Spleen (tissue), 11 donors: ENCODE measurements around the gene SEPTIN2. TPM values are rescaled to one million over a fixed set of nuclear protein-coding genes. Genes with fewer than 3 reads are reported as not detected.
A peak's percentile ranks its signal among the peaks of the same experiment; 100 is the strongest.
"Not testable (repeated sequence)": the region's sequence is repeated elsewhere in the genome, so short reads cannot be mapped to it uniquely, and the experiment has no call there.

Experiments used
- DNase-seq: peaks from one replicate; pipeline ENCODE4 v3.0.0-alpha.2; 2020
- H3K27ac ChIP-seq, 8 donors: fragments of 200-600 bp; sonication (generic) in 7 of 8; 1 replicate in 4 of 8; 2 replicates in 4 of 8; pipeline versions ENCODE4 v1.5.0 to v1.8.0; 2016 to 2021; ENCODE audit warnings: inconsistent platforms in 4 of 8, mild to moderate bottlenecking in 4 of 8, moderate library complexity in 1 of 8
- H3K27me3 ChIP-seq, 7 donors: fragments of 200-600 bp; sonication (generic) in 6 of 7; replicated peaks in 1 of 7; 1 replicate in 4 of 7; 2 replicates in 3 of 7; pipeline versions ENCODE4 v1.5.0 to v1.8.0; 2016 to 2021; ENCODE audit warnings: inconsistent platforms in 3 of 7, mild to moderate bottlenecking in 1 of 7
- H3K36me3 ChIP-seq, 6 donors: fragments of 200-600 bp; sonication (generic) in 5 of 6; 1 replicate in 4 of 6; 2 replicates in 2 of 6; pipeline versions ENCODE4 v1.5.0 to v1.8.0; 2016 to 2021; ENCODE audit warnings: inconsistent platforms in 2 of 6
- H3K4me1 ChIP-seq, 6 donors: fragments of 200-600 bp; sonication (generic) in 5 of 6; 1 replicate in 3 of 6; 2 replicates in 3 of 6; pipeline versions ENCODE4 v1.5.0 to v1.8.0; 2016 to 2021; ENCODE audit warnings: inconsistent platforms in 3 of 6
- H3K4me3 ChIP-seq, 8 donors: fragments of 200-600 bp; sonication (generic) in 7 of 8; 1 replicate in 4 of 8; 2 replicates in 4 of 8; pipeline versions ENCODE4 v1.5.0 to v1.8.0; 2016 to 2021; ENCODE audit warnings: inconsistent platforms in 4 of 8, mild to moderate bottlenecking in 4 of 8, moderate library complexity in 2 of 8
- H3K9me3 ChIP-seq, 8 donors: fragments of 200-600 bp; sonication (generic) in 7 of 8; 1 replicate in 4 of 8; 2 replicates in 4 of 8; pipeline versions ENCODE4 v1.5.0 to v1.8.0; 2016 to 2021; ENCODE audit warnings: inconsistent platforms in 4 of 8
- CTCF ChIP-seq, 11 experiments: fragments of 200-600 bp in 7 of 11; fragments of 450-650 bp in 4 of 11; sonication (generic) in 4 of 11; IDR thresholded peaks in 8 of 11; conservative IDR thresholded peaks in 3 of 11; 1 replicate in 7 of 11; 2 replicates in 4 of 11; pipeline versions ENCODE4 v1.4.0 to v1.8.0; 2016 to 2021; ENCODE audit warnings: antibody characterized with exemption in 11 of 11, inconsistent platforms in 4 of 11, mild to moderate bottlenecking in 1 of 11
- POLR2A ChIP-seq, 3 donors: fragments of 450-650 bp; IDR thresholded peaks; one replicate each; pipeline ENCODE4 v1.5.1; 2017; ENCODE audit warnings: antibody characterized with exemption in 3 of 3, mild to moderate bottlenecking in 1 of 3
- POLR2AphosphoS5 ChIP-seq, 3 donors: sonication (generic); formaldehyde crosslinking; IDR thresholded peaks; one replicate each; pipeline ENCODE4 v1.5.1; 2017; ENCODE audit warnings: antibody characterized with exemption in 3 of 3
- WGBS, 5 donors: extraction: QIAGEN DNeasy Blood & Tissue Kit in 3 of 5; methylation state at CpG; one replicate each; pipeline versions ENCODE4 v1.1.5 to v1.1.7; 2013 to 2018; 5-methylcytosine and 5-hydroxymethylcytosine counted together
- intact Hi-C: fragments of 100-400 bp; cut with DNase I; formaldehyde crosslinking; loops from one replicate; pipeline ENCODE4 v1.15.0; 2023; ENCODE audit warnings: low total_unique reads
- polyA plus RNA-seq, 3 donors: library from polyadenylated mRNA; stranded (reverse); fragments of 200-250 nt; gene quantifications; one replicate each; pipeline ENCODE4 v1.2.1, GENCODE V29; 2013
- total RNA-seq, 7 donors: library from RNA; depleted of rRNA in 3 of 7; stranded (reverse); fragments of >200 nt in 3 of 7; fragmentation: NEBNext Ultra II Directional in 4 of 7; extraction: Animal tissue kit (Norgen Biotek cat#: 25700) in 4 of 7; gene quantifications; one replicate each; pipeline versions ENCODE4 v1.1.0 to v1.2.1, GENCODE V29; 2016 to 2021
- donor health status: healthy with polysubstance abuse.
- donor health status: DM: no; HTN: no; CAD: no; lungs with moderate emphysema.
- donor health status: DM: no; HTN: no; CAD: no.
- donor health status: Bipolar disorder and iron deficiency.
- donor health status: healthy.
- donor health status: DM: no; HTN: no; CAD: no.
- donor health status: DM: yes; HTN: yes; CAD: no.

The SEPTIN2 gene
- total and polyA plus RNA-seq, 10 donors, result 90.3 to 350 (median 279) TPM

GRCh38 chr2:241378816-241379215 lies 63.1 kb downstream of the SEPTIN2 start:
- intact Hi-C loops, result no loop called here
- peaks cover 0 to 46% (median 5%) of the 10 kb centered on the region in 6 donors for H3K36me3 ChIP-seq
- H3K9me3 ChIP-seq, result no peaks in the 10 kb centered on the region
- no peak for DNase-seq
- TF ChIP-seq POLR2AphosphoS5 (IDR thresholded peaks at IDR 0.05), result no peak
- TF ChIP-seq POLR2A (IDR thresholded peaks at IDR 0.05), result no peak
- TF ChIP-seq CTCF (IDR thresholded peaks at IDR 0.05 in 8 of 11, conservative IDR thresholded peaks at IDR 0.05 in 3 of 11), result no peak
- 78 to 98% (median 84%) methylated on average over 2 of the region's 2 CpGs for WGBS, 5 donors
- H3K27me3 ChIP-seq, result no peaks in the 10 kb centered on the region
- peak overlapping the region in 6 of 8 donors; percentile 19 to 61 (median 39) for H3K27ac ChIP-seq
- peaks cover 4 to 52% (median 21%) of the 10 kb centered on the region in 6 donors for H3K4me1 ChIP-seq
- no peak overlapping the region for H3K4me3 ChIP-seq

- peaks cover 0 to 37% (median 5%) of the 10 kb centered on the region in 6 donors for H3K36me3 ChIP-seq
- peaks cover 7 to 43% (median 13%) of the 10 kb centered on the region in 6 donors for H3K4me1 ChIP-seq
- no peaks in the 10 kb centered on the region for H3K9me3 ChIP-seq
- DNase-seq, result no peak
- intact Hi-C loops, result no loop called here
- peak overlapping the region in 7 of 8 donors; percentile 28 to 61 (median 46) for H3K27ac ChIP-seq
- no peak overlapping the region for H3K4me3 ChIP-seq
- H3K27me3 ChIP-seq, result no peaks in the 10 kb centered on the region
- TF ChIP-seq POLR2A (IDR thresholded peaks at IDR 0.05) (no peak), POLR2AphosphoS5 (IDR thresholded peaks at IDR 0.05) (no peak), CTCF (IDR thresholded peaks at IDR 0.05 in 8 of 11, conservative IDR thresholded peaks at IDR 0.05 in 3 of 11) (no peak)
- 86 to 90% (median 90%) methylated on average over 9 of the region's 9 CpGs for WGBS, 5 donors
Measured at GRCh38 chr2:241379481-241380480, 64.1 kb downstream of the SEPTIN2 start.

DNA sequence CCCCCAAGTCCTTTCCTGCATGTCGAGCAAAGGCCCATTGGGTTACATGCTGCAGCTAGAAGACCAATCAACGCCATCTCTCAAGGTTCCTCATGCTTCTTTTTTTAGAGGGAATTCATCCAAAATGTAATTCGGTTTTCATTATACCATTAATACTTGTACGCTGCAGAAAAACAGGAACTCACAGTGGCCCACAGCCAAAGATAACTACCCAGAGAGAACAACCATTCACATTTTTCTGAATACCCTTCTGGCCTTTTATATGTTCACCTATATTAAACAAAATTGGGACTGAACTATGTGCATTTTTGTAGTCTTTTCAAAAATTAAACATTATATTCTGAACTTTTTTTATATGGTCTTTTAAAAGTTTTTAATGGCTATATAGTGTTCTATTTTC lies 66.1 kb downstream of the SEPTIN2 start:
- Histone ChIP-seq H3K27ac (peak overlapping the region in 3 of 8 donors; percentile 9 to 46 (median 11)), H3K9me3 (no peaks in the 10 kb centered on the region), H3K4me1 (peaks cover 5 to 37% (median 15%) of the 10 kb centered on the region in 6 donors), H3K4me3 (no peak overlapping the region), H3K36me3 (peaks cover 0 to 20% (median 3%) of the 10 kb centered on the region in 6 donors), H3K27me3 (no peaks in the 10 kb centered on the region)
- 18 to 35% (median 24%) methylated on average over 4 of the region's 4 CpGs for WGBS, 5 donors
- TF ChIP-seq CTCF (IDR thresholded peaks at IDR 0.05 in 8 of 11, conservative IDR thresholded peaks at IDR 0.05 in 3 of 11), result no peak
- no peak for TF ChIP-seq POLR2A (IDR thresholded peaks at IDR 0.05)
- no peak for TF ChIP-seq POLR2AphosphoS5 (IDR thresholded peaks at IDR 0.05)
- intact Hi-C loops, result no loop called here
- no peak for DNase-seq

DNA sequence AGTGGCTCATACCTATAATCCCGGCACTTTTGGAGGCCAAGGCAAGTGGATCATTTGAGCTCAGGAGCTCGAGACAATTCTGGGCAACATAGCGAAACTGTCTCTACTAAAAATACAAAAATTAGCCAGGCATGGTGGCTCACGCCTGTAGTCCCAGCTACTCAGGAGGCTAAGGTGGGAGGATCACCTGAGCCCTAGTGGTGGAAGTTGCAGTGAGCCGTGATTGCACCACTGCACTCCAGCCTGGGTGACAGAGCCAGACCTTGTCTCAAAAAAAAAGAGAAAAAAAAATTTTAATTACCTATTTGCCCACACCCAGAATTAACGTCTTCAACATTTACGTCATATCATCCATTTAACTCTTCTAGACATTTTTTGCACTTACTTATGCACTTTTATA lies 69.7 kb downstream of the SEPTIN2 start:
- DNase-seq, H3K27ac ChIP-seq, H3K9me3 ChIP-seq, intact Hi-C loops, H3K27me3 ChIP-seq, H3K4me3 ChIP-seq: not testable (repeated sequence)
- WGBS, 5 donors, result 88 to 97% (median 94%) methylated on average over 7 of the region's 7 CpGs
- H3K36me3 ChIP-seq, result peaks cover 0 to 26% (median 3%) of the 10 kb centered on the region in 6 donors
- H3K4me1 ChIP-seq, result peaks cover 5 to 25% (median 13%) of the 10 kb centered on the region in 6 donors
